SK-N-SH treated with all-trans-retinoic acid at 6 μM for 48 hours (cell line): Measurements from ENCODE around the gene TBC1D25.
"Not testable (repeated sequence)": the region's sequence is repeated elsewhere in the genome, so short reads cannot be mapped to it uniquely, and the experiment has no call there.

Source experiments
- ATAC-seq: fragments of 200-7000 bp; cut with Tn5 transposase; 3 replicates; pipeline ENCODE4 v1.9.1; 2020; ENCODE audit warnings: mild to moderate bottlenecking, moderate library complexity
- BACH2 ChIP-seq: fragments of 250-450 bp; sonication (Bioruptor Pico); IDR thresholded peaks from 2 replicates; pipeline ENCODE4 v1.9.0; 2021; ENCODE audit warnings: mild to moderate bottlenecking, borderline replicate concordance
- CREB5 ChIP-seq: fragments of 250-450 bp; sonication (Bioruptor Pico); IDR thresholded peaks from 2 replicates; pipeline ENCODE4 v1.5.1; 2020; ENCODE audit warnings: low read depth, mild to moderate bottlenecking, moderate library complexity
- CSDC2 ChIP-seq: fragments of 250-450 bp; sonication (Bioruptor Pico); IDR thresholded peaks from 2 replicates; pipeline ENCODE4 v1.5.0; 2020; ENCODE audit warnings: mild to moderate bottlenecking, moderate library complexity
- ESRRG ChIP-seq: fragments of 250-450 bp; sonication (Bioruptor Pico); IDR thresholded peaks from 2 replicates; pipeline ENCODE4 v1.6.1; 2021; ENCODE audit warnings: mild to moderate bottlenecking
- GLIS3 ChIP-seq: fragments of 250-450 bp; sonication (Bioruptor Pico); IDR thresholded peaks from 2 replicates; pipeline ENCODE4 v1.5.0; 2020; ENCODE audit warnings: mild to moderate bottlenecking, moderate library complexity
- ISL1 ChIP-seq: fragments of 250-450 bp; sonication (Bioruptor Pico); IDR thresholded peaks from 2 replicates; pipeline ENCODE4 v2.1.2; 2022; ENCODE audit warnings: mild to moderate bottlenecking, moderate library complexity
- OSR1 ChIP-seq: fragments of 250-450 bp; sonication (Bioruptor Pico); IDR thresholded peaks from 2 replicates; pipeline ENCODE4 v1.8.0; 2022; ENCODE audit warnings: moderate library complexity, mild to moderate bottlenecking, inconsistent platforms
- PPARA ChIP-seq: fragments of 250-450 bp; sonication (Bioruptor Pico); IDR thresholded peaks from 2 replicates; pipeline ENCODE4 v1.5.0; 2020; ENCODE audit warnings: mild to moderate bottlenecking, borderline replicate concordance
- RARB ChIP-seq: fragments of 250-450 bp; sonication (Bioruptor Pico); IDR thresholded peaks from 2 replicates; pipeline ENCODE4 v1.8.0; 2021; ENCODE audit warnings: mild to moderate bottlenecking, moderate library complexity
- SNAI2 ChIP-seq: fragments of 250-450 bp; sonication (Bioruptor Pico); IDR thresholded peaks from 2 replicates; pipeline ENCODE4 v1.5.0; 2020; ENCODE audit warnings: mild to moderate bottlenecking, moderate library complexity
- TCF4 ChIP-seq: fragments of 250-450 bp; sonication (Bioruptor Pico); IDR thresholded peaks from 2 replicates; pipeline ENCODE4 v1.8.0; 2021; ENCODE audit warnings: mild to moderate bottlenecking, moderate library complexity, borderline replicate concordance
- TOX ChIP-seq: fragments of 250-450 bp; sonication (Bioruptor Pico); IDR thresholded peaks from 2 replicates; pipeline ENCODE4 v1.8.0; 2021; ENCODE audit warnings: mild to moderate bottlenecking, moderate library complexity, borderline replicate concordance
- ZC3H10 ChIP-seq: fragments of 250-450 bp; sonication (Bioruptor Pico); IDR thresholded peaks from 2 replicates; pipeline ENCODE4 v1.5.1; 2021; ENCODE audit warnings: mild to moderate bottlenecking, moderate library complexity
- ZFP3 ChIP-seq: fragments of 250-450 bp; sonication (Bioruptor Pico); IDR thresholded peaks from 2 replicates; pipeline ENCODE4 v1.5.0; 2020; ENCODE audit warnings: mild to moderate bottlenecking, moderate library complexity
- ZFP30 ChIP-seq: fragments of 450-650 bp; formaldehyde crosslinking; IDR thresholded peaks from 2 replicates; pipeline ENCODE4 v1.5.0; 2022; ENCODE audit warnings: mild to moderate bottlenecking, moderate library complexity
- ZNF70 ChIP-seq: fragments of 450-650 bp; formaldehyde crosslinking; IDR thresholded peaks from 2 replicates; pipeline ENCODE4 v1.5.0; 2020; ENCODE audit warnings: mild to moderate bottlenecking, moderate library complexity
- ZNF8 ChIP-seq: fragments of 450-650 bp; formaldehyde crosslinking; IDR thresholded peaks from 2 replicates; pipeline ENCODE4 v1.5.0; 2020; ENCODE audit warnings: mild to moderate bottlenecking, moderate library complexity
- TF ChIP-seq, protein P1 (sequence below): fragments of 250-450 bp; sonication (Bioruptor Pico); IDR thresholded peaks from 2 replicates; pipeline ENCODE4 v1.8.0; 2021; ENCODE audit warnings: low read depth, mild to moderate bottlenecking, moderate library complexity, borderline replicate concordance
- TF ChIP-seq, protein P2 (sequence below): fragments of 250-450 bp; sonication (Bioruptor Pico); IDR thresholded peaks from 2 replicates; pipeline ENCODE4 v1.5.1; 2021; ENCODE audit warnings: mild to moderate bottlenecking, moderate library complexity
- TF ChIP-seq, protein P3 (sequence below): fragments of 250-450 bp; sonication (Bioruptor Pico); IDR thresholded peaks from 2 replicates; pipeline ENCODE4 v1.5.0; 2020; ENCODE audit warnings: mild to moderate bottlenecking, moderate library complexity

The TBC1D25 gene

DNA sequence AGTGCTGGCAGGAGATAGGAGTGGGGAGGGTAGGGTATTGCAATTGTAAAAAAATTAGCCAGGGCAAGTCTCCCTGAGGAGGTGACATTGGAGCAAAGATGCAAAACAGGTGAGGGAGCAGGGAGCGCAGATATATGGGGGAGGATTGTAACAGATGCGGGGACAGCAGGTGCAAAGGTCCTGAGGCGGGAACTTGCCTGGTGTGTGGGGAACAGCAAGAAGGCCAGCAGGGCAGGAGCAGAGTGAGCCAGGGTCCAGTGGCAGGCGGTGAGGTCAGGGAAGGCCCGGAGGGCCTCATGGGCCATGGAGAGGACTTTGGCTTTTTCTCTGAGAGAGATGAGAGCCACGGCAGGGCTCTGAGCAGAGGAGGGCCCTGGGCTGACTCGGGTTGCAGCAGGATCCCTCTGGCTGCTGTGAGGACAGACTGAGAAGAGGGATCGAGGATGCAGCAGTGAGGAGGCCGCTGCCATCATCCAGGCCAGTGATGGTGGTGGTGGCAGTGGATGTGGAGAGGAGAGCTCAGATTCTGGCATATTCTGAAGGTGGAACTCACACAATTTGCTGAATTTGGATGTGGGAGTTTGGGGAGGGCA, 24.6 kb upstream of the TBC1D25 start (continued):
- TF ChIP-seq CREB5 (no peak), TOX (CRISPR knock-in tag) (no peak), ZNF70 (CRISPR knock-in tag) (no peak)
- TF ChIP-seq, all 23 proteins: peak for 0

GRCh38 chrX:48515842-48516241, 23.7 kb upstream of the TBC1D25 start:
- TF ChIP-seq, protein P1, sequence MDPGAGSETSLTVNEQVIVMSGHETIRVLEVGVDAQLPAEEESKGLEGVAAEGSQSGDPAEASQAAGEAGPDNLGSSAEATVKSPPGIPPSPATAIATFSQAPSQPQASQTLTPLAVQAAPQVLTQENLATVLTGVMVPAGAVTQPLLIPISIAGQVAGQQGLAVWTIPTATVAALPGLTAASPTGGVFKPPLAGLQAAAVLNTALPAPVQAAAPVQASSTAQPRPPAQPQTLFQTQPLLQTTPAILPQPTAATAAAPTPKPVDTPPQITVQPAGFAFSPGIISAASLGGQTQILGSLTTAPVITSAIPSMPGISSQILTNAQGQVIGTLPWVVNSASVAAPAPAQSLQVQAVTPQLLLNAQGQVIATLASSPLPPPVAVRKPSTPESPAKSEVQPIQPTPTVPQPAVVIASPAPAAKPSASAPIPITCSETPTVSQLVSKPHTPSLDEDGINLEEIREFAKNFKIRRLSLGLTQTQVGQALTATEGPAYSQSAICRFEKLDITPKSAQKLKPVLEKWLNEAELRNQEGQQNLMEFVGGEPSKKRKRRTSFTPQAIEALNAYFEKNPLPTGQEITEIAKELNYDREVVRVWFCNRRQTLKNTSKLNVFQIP (CRISPR knock-in tag): no peak
- TF ChIP-seq ZFP30 (CRISPR knock-in tag): no peak
- ATAC-seq: no peak

- ATAC-seq: no peak
- TF ChIP-seq ESRRG: no peak
- TF ChIP-seq GLIS3 (CRISPR knock-in tag): no peak
- TF ChIP-seq ZNF70 (CRISPR knock-in tag): no peak
- no peak for TF ChIP-seq ZNF8
- no peak for TF ChIP-seq ISL1 (CRISPR knock-in tag)
- no peak for TF ChIP-seq CSDC2 (CRISPR knock-in tag)
- TF ChIP-seq, protein P1 (CRISPR knock-in tag): no peak
- TF ChIP-seq, protein P2, sequence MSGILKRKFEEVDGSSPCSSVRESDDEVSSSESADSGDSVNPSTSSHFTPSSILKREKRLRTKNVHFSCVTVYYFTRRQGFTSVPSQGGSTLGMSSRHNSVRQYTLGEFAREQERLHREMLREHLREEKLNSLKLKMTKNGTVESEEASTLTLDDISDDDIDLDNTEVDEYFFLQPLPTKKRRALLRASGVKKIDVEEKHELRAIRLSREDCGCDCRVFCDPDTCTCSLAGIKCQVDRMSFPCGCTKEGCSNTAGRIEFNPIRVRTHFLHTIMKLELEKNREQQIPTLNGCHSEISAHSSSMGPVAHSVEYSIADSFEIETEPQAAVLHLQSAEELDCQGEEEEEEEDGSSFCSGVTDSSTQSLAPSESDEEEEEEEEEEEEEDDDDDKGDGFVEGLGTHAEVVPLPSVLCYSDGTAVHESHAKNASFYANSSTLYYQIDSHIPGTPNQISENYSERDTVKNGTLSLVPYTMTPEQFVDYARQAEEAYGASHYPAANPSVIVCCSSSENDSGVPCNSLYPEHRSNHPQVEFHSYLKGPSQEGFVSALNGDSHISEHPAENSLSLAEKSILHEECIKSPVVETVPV (CRISPR knock-in tag): no peak
- TF ChIP-seq ZFP3 (CRISPR knock-in tag): no peak
- TF ChIP-seq CREB5: no peak
Measured at GRCh38 chrX:48516285-48516684, 23.2 kb upstream of the TBC1D25 start.

DNA sequence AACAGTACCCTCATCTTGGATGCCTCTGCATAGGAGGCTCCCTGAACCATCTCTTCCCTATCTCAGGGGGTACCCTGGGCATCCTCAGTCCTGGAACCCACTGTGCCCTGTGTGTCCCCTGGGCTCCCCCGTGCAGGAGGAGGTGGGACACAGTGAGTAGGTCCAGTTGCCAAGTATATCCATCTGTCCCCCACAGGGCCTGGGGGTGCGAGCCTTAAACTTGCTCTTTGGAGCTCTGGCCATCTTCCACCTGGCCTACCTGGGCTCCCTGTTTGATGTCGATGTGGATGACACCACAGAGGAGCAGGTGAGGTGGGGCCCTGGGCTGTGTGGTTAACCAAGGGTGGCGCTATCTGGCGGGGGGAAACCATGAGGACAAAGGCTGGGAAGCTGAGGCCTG, 22.5 kb upstream of the TBC1D25 start:
- no peak for ATAC-seq
- TF ChIP-seq ZNF70 (CRISPR knock-in tag) (no peak), PPARA (CRISPR knock-in tag) (no peak), ZFP3 (CRISPR knock-in tag) (no peak), TOX (CRISPR knock-in tag) (no peak), SNAI2 (CRISPR knock-in tag) (no peak), RARB (CRISPR knock-in tag) (no peak), ZC3H10 (CRISPR knock-in tag) (no peak), BACH2 (CRISPR knock-in tag) (no peak), TCF4 (CRISPR knock-in tag) (no peak), ZNF8 (no peak), OSR1 (CRISPR knock-in tag) (no peak), GLIS3 (CRISPR knock-in tag) (no peak), ZFP30 (CRISPR knock-in tag) (no peak), ESRRG (no peak)
- TF ChIP-seq, protein P1 (CRISPR knock-in tag): no peak
- TF ChIP-seq, protein P3, sequence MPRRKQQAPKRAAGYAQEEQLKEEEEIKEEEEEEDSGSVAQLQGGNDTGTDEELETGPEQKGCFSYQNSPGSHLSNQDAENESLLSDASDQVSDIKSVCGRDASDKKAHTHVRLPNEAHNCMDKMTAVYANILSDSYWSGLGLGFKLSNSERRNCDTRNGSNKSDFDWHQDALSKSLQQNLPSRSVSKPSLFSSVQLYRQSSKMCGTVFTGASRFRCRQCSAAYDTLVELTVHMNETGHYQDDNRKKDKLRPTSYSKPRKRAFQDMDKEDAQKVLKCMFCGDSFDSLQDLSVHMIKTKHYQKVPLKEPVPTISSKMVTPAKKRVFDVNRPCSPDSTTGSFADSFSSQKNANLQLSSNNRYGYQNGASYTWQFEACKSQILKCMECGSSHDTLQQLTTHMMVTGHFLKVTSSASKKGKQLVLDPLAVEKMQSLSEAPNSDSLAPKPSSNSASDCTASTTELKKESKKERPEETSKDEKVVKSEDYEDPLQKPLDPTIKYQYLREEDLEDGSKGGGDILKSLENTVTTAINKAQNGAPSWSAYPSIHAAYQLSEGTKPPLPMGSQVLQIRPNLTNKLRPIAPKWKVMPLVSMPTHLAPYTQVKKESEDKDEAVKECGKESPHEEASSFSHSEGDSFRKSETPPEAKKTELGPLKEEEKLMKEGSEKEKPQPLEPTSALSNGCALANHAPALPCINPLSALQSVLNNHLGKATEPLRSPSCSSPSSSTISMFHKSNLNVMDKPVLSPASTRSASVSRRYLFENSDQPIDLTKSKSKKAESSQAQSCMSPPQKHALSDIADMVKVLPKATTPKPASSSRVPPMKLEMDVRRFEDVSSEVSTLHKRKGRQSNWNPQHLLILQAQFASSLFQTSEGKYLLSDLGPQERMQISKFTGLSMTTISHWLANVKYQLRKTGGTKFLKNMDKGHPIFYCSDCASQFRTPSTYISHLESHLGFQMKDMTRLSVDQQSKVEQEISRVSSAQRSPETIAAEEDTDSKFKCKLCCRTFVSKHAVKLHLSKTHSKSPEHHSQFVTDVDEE: no peak
- TF ChIP-seq, protein P2 (CRISPR knock-in tag): no peak

- not testable (repeated sequence) for ATAC-seq
Measured at GRCh38 chrX:48519481-48519880, 20.0 kb upstream of the TBC1D25 start.
